Hepatocyte (in vitro differentiated cells): Measurements from ENCODE around the gene DUSP8. TPM values are rescaled to one million over a fixed set of nuclear protein-coding genes. Genes with fewer than 3 reads are reported as not detected.
"Not testable (repeated sequence)": the region's sequence is repeated elsewhere in the genome, so short reads cannot be mapped to it uniquely, and the experiment has no call there.

ENCODE experiments used
- DNase-seq: peaks from one replicate; pipeline ENCODE4 v3.0.0-alpha.2; 2016; ENCODE audit warnings: low spot score
- H2AFZ ChIP-seq: fragments of 200-600 bp; sonication (generic); 2 replicates; pipeline ENCODE4 v1.6.0; 2016; ENCODE audit warnings: antibody characterized with exemption, mild to moderate bottlenecking
- H3K27ac ChIP-seq: fragments of 200-600 bp; sonication (generic); 2 replicates; pipeline ENCODE4 v1.5.1; 2016; ENCODE audit warnings: mild to moderate bottlenecking
- H3K27me3 ChIP-seq: fragments of 200-600 bp; sonication (generic); 2 replicates; pipeline ENCODE4 v1.6.1; 2016
- H3K36me3 ChIP-seq: fragments of 200-600 bp; sonication (generic); replicated peaks from 2 replicates; pipeline ENCODE4 v1.5.1; 2016; ENCODE audit warnings: low read depth; ENCODE audit not compliant: insufficient read depth
- H3K4me1 ChIP-seq: fragments of 200-600 bp; sonication (generic); 2 replicates; pipeline ENCODE4 v1.5.1; 2016; ENCODE audit warnings: mild to moderate bottlenecking, moderate library complexity; ENCODE audit not compliant: insufficient read depth
- H3K4me2 ChIP-seq: fragments of 200-600 bp; sonication (generic); 2 replicates; pipeline ENCODE4 v1.6.0; 2016
- H3K4me3 ChIP-seq: fragments of 200-600 bp; sonication (generic); 2 replicates; pipeline ENCODE4 v1.5.1; 2016; ENCODE audit warnings: mild to moderate bottlenecking
- H3K79me2 ChIP-seq: fragments of 200-600 bp; sonication (generic); 2 replicates; pipeline ENCODE4 v1.6.0; 2017; ENCODE audit warnings: mild to moderate bottlenecking
- H3K9me2 ChIP-seq: fragments of 200-600 bp; sonication (generic); replicated peaks from 2 replicates; pipeline ENCODE4 v1.6.0; 2017; ENCODE audit warnings: mild to moderate bottlenecking; ENCODE audit not compliant: insufficient read depth
- H3K9me3 ChIP-seq: fragments of 200-600 bp; sonication (generic); 2 replicates; pipeline ENCODE4 v1.5.1; 2016; ENCODE audit warnings: low read depth, mild to moderate bottlenecking
- H4K20me1 ChIP-seq: fragments of 200-600 bp; sonication (generic); 2 replicates; pipeline ENCODE4 v1.6.0; 2016; ENCODE audit warnings: mild to moderate bottlenecking; ENCODE audit not compliant: insufficient read depth, poor library complexity, severe bottlenecking
- EZH2 ChIP-seq: fragments of 200-600 bp; sonication (generic); IDR thresholded peaks from 2 replicates; pipeline ENCODE4 v1.6.1; 2016; ENCODE audit warnings: antibody characterized with exemption, mild to moderate bottlenecking, borderline replicate concordance
- EZH2phosphoT487 ChIP-seq: fragments of 200-600 bp; sonication (generic); IDR thresholded peaks from one replicate; pipeline ENCODE4 v1.6.1; 2018; ENCODE audit warnings: antibody characterized with exemption, mild to moderate bottlenecking, low read depth, moderate library complexity; ENCODE audit not compliant: unreplicated experiment, severe bottlenecking
- WGBS: methylation state at CpG from one replicate; pipeline ENCODE4 v1.1.6; 2016; ENCODE audit warnings: low lambda C conversion rate; ENCODE audit errors: missing lambda C conversion rate; 5-methylcytosine and 5-hydroxymethylcytosine counted together
- polyA plus RNA-seq: library from polyadenylated mRNA; unstranded; fragments of >200 nt; fragmentation: Nextera tagmentation; extraction: Ambion mirVana; gene quantifications from 2 replicates; pipeline ENCODE4 v1.2.1, GENCODE V29; 2016
- total RNA-seq: library from RNA; depleted of rRNA; stranded (reverse); fragments of >200 nt; gene quantifications from 2 replicates; pipeline ENCODE4 v1.2.3, GENCODE V29; 2014
- TF ChIP-seq, protein P1 (sequence below): fragments of 200-600 bp; sonication (generic); IDR thresholded peaks from 2 replicates; pipeline ENCODE4 v1.5.1; 2016; ENCODE audit warnings: antibody characterized with exemption, mild to moderate bottlenecking; ENCODE audit not compliant: poor library complexity

DUSP8 gene
- total and polyA plus RNA-seq, 2 experiments from 2014 or later = 8.0 to 17.7 TPM

DNA sequence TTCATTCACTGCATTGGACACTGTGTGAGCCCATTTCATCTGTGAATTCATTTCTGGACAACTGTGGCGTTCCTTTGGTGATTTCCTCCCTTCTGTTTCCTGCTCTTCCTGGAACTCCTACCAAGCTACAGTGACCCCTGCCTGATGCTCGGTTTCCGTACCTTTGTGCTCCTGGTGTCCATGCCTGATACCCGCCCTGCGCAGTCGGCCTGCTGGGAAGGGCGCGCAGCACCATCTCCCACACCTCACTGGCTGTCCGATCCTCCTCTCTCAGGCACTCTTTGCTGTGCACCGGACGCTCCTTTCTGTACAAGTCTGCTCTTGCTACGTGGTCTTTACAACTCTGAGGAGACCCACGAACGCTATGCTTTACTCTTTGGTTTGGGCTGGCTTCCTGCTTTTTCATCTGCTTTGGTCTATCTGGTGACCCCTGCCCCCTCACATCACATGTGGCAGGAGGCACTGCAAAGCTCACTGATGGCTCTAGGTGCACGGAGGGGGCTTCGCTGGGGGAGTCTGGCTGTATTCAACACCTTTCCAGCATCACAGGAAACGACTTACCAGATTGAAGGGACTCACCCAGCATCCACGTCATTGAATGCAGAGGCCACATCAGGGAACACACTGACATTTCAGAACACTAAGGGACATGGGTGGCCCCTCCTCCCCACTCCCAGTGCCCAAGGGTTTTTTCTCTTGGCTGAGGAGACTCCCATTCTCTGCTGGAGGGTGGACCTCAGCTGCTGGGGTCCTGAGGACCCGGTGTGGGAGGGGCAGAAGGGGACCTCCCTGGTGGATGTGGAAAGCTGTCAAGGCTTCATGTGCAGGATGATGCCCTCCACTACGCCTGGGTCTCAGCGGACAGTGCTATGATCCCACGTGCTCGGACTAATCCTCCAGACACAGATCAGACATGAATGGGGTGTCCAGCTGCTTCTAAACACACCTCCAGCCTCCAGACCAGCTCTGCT, 58.5 kb downstream of the DUSP8 start:
- Histone ChIP-seq H3K9me3 (no peaks in the 10 kb centered on the region), H3K9me2 (no peaks in the 10 kb centered on the region), H3K4me3 (no peak overlapping the region), H3K4me2 (no peak overlapping the region), H3K27ac (no peak overlapping the region), H4K20me1 (peaks cover 77% of the 10 kb centered on the region), H3K36me3 (no peaks in the 10 kb centered on the region), H2AFZ (no peak overlapping the region), H3K27me3 (no peaks in the 10 kb centered on the region), H3K79me2 (peaks cover 44% of the 10 kb centered on the region), H3K4me1 (peaks cover 2% of the 10 kb centered on the region)
- WGBS = 88% methylated on average over 23 of the region's 23 CpGs
- TF ChIP-seq, protein P1, sequence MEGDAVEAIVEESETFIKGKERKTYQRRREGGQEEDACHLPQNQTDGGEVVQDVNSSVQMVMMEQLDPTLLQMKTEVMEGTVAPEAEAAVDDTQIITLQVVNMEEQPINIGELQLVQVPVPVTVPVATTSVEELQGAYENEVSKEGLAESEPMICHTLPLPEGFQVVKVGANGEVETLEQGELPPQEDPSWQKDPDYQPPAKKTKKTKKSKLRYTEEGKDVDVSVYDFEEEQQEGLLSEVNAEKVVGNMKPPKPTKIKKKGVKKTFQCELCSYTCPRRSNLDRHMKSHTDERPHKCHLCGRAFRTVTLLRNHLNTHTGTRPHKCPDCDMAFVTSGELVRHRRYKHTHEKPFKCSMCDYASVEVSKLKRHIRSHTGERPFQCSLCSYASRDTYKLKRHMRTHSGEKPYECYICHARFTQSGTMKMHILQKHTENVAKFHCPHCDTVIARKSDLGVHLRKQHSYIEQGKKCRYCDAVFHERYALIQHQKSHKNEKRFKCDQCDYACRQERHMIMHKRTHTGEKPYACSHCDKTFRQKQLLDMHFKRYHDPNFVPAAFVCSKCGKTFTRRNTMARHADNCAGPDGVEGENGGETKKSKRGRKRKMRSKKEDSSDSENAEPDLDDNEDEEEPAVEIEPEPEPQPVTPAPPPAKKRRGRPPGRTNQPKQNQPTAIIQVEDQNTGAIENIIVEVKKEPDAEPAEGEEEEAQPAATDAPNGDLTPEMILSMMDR = no peak
- TF ChIP-seq EZH2phosphoT487 (no peak), EZH2 (no peak)
- no peak for DNase-seq

DNA sequence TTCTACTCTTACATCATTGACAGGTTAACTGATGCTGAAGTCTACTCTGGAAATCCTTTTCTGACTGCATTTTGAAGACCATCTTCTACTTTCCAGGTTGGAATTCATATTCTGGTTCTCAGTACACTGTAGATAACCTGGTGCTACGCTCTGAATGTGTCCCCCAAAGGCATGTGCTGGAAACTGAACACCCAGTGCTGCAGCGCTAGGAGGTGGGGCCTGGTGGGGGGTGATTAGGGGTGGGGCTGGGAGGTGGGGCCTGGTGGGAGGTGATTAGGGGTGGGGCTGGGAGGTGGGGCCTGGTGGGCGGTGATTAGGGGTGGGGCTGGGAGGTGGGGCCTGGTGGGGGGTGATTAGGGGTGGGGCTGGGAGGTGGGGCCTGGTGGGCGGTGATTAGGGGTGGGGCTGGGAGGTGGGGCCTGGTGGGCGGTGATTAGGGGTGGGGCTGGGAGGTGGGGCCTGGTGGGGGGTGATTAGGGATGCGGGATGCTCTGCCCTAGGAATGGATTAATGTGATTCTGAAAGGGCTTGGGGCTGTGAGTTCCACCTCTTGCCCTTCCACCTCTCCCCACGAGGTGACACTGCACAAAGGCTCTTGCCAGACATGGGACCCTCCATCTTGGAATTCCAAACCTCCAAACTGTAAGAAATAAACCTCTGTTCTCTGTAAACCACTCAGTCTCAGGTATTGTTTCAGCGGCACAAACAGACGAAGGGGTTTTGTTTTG, 59.4 kb downstream of the DUSP8 start:
- H3K27ac ChIP-seq, H2AFZ ChIP-seq, DNase-seq, H3K27me3 ChIP-seq, H3K4me3 ChIP-seq, H3K36me3 ChIP-seq, H3K4me2 ChIP-seq, H3K9me3 ChIP-seq, H3K9me2 ChIP-seq, H3K4me1 ChIP-seq: not testable (repeated sequence)
- Histone ChIP-seq H4K20me1 (peaks cover 76% of the 10 kb centered on the region), H3K79me2 (peaks cover 43% of the 10 kb centered on the region)
- 81% methylated on average over 6 of the region's 9 CpGs for WGBS

DNA sequence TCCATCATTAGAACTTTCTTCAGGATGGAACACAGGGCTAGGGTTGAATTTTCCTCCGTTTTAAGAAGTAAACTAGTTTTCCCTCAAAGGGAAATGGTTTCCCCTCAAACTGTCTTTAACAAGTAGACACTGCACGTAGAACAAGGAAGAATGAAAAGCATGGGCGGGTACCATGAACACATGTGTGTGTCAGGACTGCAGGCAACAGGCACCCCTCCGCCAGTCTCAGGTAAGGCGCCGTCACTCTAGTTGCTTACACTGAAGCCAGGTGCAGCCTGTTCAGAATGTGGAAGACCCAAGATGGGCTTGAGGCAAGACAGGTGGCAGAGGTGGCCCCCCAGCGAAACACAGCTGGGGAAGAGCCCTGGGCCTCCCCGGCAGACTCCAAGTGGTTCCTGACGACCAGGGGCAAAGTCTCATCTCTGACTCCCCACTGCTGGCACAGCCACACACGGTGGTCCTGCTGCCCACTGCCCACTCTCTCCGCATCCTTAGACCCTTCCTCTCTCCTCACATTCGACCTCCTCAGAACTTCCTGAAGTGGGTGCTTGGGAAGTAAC, 60.1 kb downstream of the DUSP8 start:
- DNase-seq = no peak
- no peaks in the 10 kb centered on the region for H3K9me3 ChIP-seq
- no peak overlapping the region for H3K4me2 ChIP-seq
- H3K27ac ChIP-seq = no peak overlapping the region
- H3K9me2 ChIP-seq = no peaks in the 10 kb centered on the region
- TF ChIP-seq, protein P1 = no peak
- TF ChIP-seq EZH2 = no peak
- no peak for TF ChIP-seq EZH2phosphoT487
- peaks cover 45% of the 10 kb centered on the region for H3K79me2 ChIP-seq
- H3K27me3 ChIP-seq = no peaks in the 10 kb centered on the region
- 90% methylated on average over 12 of the region's 12 CpGs for WGBS
- no peaks in the 10 kb centered on the region for H3K36me3 ChIP-seq
- peaks cover 8% of the 10 kb centered on the region for H3K4me1 ChIP-seq
- peaks cover 76% of the 10 kb centered on the region for H4K20me1 ChIP-seq
- no peak overlapping the region for H3K4me3 ChIP-seq
- no peak overlapping the region for H2AFZ ChIP-seq

DNA sequence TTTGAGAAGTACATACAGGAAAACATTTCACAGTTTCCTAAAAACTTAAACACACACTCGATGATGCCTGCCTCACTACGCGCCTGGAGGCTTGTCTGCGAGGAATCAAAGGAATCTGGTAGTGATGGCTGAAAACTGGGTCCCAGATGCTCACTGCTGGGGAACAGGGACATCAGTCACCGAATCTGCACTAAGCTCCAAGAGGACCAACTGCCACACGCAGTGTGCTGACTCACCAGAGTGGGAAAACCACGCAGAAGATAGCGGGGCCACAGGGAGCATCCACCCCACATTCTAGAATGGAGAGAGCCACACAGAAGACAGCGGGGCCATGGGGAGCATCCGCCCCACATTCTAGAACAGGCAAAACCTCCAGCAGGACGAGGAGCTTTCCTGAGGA, 61.1 kb downstream of the DUSP8 start:
- no peak overlapping the region for H3K4me2 ChIP-seq
- H3K79me2 ChIP-seq = peaks cover 56% of the 10 kb centered on the region
- H3K4me1 ChIP-seq = peaks cover 8% of the 10 kb centered on the region
- no peak for DNase-seq
- H4K20me1 ChIP-seq = peaks cover 70% of the 10 kb centered on the region
- no peaks in the 10 kb centered on the region for H3K27me3 ChIP-seq
- no peak overlapping the region for H3K4me3 ChIP-seq
- no peaks in the 10 kb centered on the region for H3K36me3 ChIP-seq
- 83% methylated on average over 11 of the region's 11 CpGs for WGBS
- no peak overlapping the region for H3K27ac ChIP-seq
- no peak for TF ChIP-seq EZH2phosphoT487
- TF ChIP-seq EZH2 = no peak
- TF ChIP-seq, protein P1 = no peak
- no peaks in the 10 kb centered on the region for H3K9me2 ChIP-seq
- H2AFZ ChIP-seq = no peak overlapping the region
- H3K9me3 ChIP-seq = no peaks in the 10 kb centered on the region

DNA sequence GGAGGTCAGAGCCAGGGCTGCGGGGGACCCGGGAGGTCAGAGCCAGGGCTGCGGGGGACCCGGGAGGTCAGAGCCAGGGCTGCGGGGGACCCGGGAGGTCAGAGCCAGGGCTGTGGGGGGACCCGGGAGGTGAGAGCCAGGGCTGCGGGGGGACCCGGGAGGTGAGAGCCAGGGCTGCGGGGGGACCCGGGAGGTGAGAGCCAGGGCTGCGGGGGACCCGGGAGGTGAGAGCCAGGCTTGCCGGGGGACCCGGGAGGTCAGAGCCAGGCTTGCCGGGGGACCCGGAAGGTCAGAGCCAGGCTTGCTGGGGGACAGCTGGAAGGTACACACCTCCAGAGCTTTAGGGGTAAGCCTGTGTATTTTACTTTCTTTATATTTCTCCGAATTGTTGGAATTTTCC, 61.7 kb downstream of the DUSP8 start:
- Histone ChIP-seq H3K79me2 (peaks cover 61% of the 10 kb centered on the region), H4K20me1 (peaks cover 71% of the 10 kb centered on the region)
- H3K4me1 ChIP-seq = not testable (repeated sequence)

More for the DNA sequence above, 61.7 kb downstream of the DUSP8 start:
- 89% methylated on average over 5 of the region's 18 CpGs for WGBS
- not testable (repeated sequence) for H3K4me3 ChIP-seq, H3K9me2 ChIP-seq, H3K9me3 ChIP-seq, H3K36me3 ChIP-seq, H3K4me2 ChIP-seq, H3K27me3 ChIP-seq, H2AFZ ChIP-seq, DNase-seq, H3K27ac ChIP-seq
